Measurements from ENCODE around the gene CMSS1.
A peak's percentile ranks its signal among the peaks of the same experiment; 100 is the strongest.

The CMSS1 gene

DNA sequence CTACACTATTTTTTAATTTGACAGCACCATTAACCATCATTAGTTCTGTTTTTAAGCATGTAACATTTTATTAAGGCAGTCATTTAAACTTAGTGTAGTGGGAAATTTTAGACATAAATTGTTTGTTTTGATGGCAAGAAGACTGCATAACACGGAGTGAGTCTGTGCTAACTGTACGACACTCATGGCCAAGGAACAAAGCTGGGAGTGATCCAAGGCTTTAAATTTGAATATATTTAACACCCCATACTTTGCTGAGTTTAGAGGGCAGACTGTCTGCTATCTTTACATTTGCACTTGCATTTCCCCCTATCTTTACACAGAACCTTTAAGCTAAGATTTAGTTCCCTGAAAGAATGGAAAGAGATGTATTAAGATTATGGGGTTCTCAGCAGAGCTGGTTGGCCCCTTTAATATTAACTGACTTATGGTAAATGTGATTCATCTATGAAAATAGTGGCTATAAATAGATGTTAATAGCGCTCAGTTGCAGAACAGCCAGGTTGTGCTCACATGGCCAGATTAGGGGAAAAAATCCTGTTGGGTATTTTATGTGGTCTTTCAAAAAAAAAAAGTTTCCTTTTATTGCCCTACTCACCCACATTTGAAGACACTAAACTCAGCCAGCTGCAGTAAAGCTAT is 120.7 kb downstream of the CMSS1 start:
- no peak for DNase-seq

GRCh38 chr3:99939876-99940275 is 122.2 kb downstream of the CMSS1 start:
- no peak for DNase-seq

GRCh38 chr3:99940350-99940749 is 122.7 kb downstream of the CMSS1 start:
- DNase-seq = no peak

DNA sequence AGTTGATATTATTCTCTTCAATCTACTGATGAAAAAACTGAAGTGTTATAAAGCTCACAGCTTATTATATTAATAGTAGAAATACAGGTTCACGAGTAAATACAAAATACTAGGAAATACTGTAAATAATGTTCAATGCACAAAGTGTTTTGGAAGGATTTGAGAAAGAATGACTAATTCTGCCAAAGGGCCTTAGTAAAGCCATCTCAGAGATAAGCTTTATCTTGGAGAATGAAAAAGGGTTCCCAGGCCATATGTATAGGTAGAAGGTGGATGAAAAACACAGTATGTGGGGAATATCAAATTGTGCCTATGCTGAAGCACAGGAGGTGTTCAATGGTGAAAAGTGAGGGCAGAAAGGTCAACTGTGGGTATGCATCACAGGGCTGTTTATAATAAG is 123.5 kb downstream of the CMSS1 start:
- no peak for DNase-seq

DNA sequence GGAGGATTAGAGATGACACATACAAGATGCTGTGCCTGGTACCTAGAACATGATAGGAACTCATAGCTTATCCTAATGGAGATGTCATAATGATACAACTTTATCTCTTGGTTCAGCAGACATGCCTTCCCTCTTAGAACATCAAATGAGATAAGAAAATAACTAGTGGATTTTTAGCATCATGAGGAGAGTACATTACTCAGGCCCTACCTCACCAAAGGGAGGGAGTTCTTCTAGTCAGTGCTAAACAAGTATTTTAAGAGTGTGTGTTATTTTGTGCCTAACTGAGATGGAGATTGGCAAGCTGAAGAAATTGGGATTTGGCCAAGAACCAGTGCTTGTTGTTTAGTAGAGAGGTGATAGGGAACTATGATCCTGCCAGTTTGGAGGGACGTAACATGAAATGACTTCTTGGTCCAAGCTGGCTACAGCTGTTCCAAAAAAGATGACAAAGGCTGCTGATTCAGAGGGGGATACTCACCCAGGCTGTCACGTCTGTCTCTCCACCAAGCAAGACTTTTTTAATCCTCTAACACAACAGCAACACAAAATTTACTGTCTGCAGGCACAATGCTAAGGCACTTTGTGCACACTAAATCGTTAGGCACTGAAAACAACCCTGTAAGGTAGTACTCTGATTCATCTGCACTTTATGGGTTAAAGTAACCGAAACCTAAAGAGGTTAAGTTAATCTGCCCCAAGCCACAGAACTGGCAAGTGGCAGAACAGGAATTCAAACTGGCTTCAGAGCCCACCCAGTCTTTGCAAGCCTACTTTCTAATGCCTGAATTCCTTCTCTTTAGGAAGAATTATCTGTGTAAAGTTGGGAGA is 126.5 kb downstream of the CMSS1 start:
- DNase-seq = no peak

GRCh38 chr3:99945328-99945995 is 127.8 kb downstream of the CMSS1 start:
- peak; percentile 41 for DNase-seq

GRCh38 chr3:99947356-99947755 is 129.7 kb downstream of the CMSS1 start:
- no peak for DNase-seq

DNA sequence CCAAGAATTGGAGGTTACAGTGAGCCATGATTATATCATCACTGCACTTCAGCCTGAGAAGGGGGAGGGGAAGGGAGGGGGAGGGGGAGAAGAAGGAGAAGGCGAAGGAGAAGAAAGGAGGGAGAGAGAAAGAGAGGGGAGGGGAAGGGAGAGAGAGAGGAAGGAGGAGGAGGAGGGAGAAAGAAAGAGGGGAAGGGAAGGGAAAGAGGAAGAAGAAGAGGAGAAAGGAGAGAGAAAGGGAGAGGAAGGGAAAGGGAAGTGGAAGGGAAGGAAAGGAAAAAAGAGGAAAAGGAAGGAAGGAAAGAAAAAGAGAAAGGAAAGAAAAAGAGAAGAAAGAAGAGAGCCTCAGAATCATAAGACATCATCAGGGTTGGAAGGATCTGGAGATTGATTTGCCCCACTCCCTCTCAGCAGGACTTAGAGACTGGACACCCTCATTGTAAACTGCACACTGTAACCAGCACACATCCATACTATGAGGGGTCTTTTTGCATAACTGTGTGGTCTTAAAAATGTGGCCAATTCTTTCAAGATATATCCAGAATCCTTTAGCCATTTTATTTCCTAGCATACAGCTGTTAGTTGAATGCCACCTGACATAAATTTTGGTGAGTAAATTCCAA is 130.9 kb downstream of the CMSS1 start:
- no peak for DNase-seq

DNA sequence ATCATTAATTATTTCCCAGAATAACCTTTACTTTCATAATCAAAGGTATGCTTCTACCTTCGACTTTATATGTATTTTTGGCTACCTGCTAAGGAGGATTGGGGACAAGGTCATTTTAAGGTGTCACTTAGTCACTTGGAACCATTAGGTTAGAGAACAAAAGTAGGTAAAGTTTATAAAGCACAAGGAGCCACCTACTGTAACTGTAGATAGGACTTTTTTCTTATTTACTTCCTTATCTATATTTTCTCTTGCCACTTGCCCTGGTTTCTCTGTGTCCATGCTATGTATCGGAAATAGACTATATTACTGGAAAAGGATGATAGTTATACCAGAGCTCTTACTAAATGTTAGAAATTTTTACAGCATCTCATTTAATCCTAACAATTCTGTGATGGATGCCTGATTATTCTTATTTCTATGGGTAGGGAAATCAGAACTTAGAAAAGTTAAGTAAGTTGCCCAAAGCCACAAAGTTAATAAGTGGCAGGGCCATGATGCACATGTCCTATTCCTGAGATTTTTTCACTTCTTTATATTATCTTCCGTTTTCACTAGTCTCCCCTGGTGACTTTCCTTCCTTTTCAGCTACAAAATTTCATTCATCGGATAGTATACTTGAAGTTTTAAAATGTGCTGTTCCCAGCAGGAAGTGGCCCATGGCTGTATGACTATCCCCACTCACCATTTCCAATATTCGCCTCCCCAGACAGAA is 132.5 kb downstream of the CMSS1 start:
- DNase-seq = no peak

- no peak for DNase-seq
Observed at GRCh38 chr3:99950921-99951320, 133.3 kb downstream of the CMSS1 start.

- DNase-seq = no peak
Observed at GRCh38 chr3:99951701-99952100, 134.0 kb downstream of the CMSS1 start.

- DNase-seq = no peak
Observed at GRCh38 chr3:99952306-99952705, 134.6 kb downstream of the CMSS1 start.

DNA sequence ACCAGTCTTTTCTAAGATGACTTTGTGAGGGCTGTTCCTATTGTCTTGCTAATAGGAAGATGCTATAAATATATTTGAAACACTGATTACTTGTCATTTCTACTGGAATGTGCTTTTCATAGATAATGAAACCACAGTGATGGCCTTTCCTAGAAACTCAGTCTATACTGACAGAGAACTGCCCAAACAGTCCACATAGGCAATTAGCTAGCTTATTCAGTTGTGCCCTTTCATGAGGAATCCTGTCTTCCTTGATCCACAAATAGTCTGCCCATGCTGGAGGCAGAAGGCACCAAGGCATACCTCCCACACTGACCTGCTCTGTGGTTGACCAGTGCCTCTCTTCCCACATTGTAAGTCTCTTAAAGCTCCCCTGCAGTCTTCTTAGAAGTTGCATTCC is 135.9 kb downstream of the CMSS1 start:
- no peak for DNase-seq

GRCh38 chr3:99954914-99955644 is 137.4 kb downstream of the CMSS1 start:
- DNase-seq = no peak

DNA sequence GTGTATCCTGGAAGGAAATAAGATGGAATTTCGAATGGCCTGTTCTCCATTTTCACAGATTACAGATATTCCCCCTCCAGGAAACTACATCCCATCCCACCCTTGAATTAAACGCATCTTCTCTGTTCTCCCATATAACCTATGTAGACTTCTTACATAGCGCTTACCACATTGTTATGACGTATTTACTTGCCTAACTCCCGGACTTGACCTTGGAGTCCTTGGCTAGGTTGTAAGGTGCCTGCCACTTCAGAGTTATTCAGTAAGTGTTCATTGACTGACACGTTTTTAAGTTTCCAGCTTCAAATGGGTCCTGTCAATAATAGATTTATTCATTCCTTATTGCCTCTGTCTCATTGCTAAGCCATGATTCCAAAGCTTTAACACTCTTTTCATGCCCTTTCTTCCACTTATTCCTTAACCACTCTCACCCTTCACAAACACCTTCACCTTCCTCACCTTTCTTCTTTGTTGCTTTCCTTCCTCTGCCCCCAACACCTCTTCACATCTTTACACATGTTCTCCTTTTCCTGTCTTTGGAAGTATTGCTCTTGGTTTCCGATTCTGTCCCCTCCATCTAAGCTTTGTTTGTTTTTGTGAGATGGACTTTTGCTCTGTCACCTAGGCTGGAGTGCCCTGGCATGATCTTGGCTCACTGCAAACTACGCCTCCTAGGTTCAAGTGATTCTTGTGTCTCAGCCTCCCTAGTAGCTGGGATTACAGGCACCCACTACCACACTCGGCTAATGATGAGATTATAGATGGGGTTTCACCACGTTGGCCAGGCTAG is 138.3 kb downstream of the CMSS1 start:
- no peak for DNase-seq

- no peak for DNase-seq
Observed at GRCh38 chr3:99957151-99957796, 139.6 kb downstream of the CMSS1 start.

DNA sequence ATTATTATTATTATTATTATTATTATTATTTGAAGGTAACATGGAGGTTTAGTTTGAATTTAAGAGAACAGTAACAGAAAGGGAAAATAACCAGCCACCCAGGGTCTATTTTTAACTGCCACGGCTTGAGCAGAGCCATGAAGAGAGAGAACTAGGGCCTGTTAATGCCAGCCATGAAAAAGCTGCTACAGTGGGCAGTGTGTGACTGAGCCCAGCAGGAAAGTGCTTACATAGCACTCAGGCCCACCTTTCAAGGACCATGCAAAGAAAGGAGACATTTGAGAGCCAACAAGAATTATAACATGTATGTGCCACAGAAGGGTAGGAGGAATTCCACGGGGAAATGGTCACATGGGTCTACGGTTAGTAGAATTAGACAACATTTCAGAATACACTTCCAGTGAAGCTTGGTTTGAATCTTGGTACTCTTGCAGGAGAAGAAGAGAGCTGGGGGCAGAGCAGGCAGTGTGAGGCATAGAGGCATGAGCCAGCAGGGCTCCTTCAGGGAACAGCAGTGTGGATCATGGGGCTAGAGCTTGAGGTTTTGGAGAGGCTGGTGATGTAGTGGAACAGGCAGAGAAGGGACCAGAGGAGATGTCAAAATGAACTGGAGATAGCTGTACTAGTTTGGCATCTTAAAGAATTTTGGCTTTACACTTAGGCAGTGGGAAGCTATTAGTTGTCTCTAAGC is 140.7 kb downstream of the CMSS1 start:
- no peak for DNase-seq

DNA sequence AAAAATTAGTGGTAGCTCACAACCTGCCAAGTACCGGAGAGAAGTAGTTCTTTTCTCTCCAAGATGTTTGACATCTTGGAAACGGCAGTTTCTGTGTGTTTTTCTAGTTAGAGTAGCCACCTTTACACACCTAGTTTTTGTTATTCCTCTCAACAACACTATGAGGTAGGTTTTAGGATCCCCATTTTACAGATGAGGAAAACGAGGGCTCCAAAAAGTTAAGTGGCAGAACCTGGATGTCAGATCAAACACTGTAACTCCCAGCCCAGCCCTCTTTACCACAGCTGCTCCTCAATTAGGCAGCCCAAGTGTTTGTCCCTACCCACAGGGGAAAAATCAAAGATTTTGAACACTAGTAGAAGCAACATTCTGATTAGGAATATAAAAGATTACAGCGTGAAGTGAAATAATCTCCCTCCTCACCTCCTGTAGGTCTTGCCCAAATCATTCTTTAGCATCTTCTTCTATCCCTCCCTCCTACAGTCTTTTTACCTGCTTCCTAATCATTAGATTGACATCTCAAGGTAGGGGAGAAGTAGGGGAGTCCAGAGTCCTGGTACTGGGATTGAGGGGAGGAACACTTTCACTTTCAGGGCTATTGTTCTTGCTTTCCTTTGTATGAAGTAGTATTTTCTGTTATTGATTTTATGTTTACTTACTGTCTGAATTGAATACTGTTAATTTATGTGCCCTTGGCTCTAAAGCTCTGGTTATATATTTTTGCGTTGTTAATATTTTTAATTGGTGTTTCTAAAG is 142.6 kb downstream of the CMSS1 start:
- DNase-seq = no peak

GRCh38 chr3:99960941-99961340 is 143.3 kb downstream of the CMSS1 start:
- DNase-seq = peak; percentile 64
